Activated T-helper 1 cell treated with anti-CD3 and anti-CD28 coated beads, Interleukin-2, amount 50 U/mL, for 16 hours (primary cell): ENCODE results near the gene COPB2.

Experiments used
- DNase-seq, 2 donors: peaks; one replicate each; pipeline ENCODE4 v3.0.0-alpha.2; 2020; ENCODE audit warnings: low read depth in 1 of 2, low spot score in 1 of 2

COPB2 gene

GRCh38 chr3:139309880-139310279, 79.6 kb downstream of the COPB2 start:
- DNase-seq, result no peak

- DNase-seq, result no peak
These were observed 80.3 kb downstream of the COPB2 start for GRCh38 chr3:139309061-139309591.

- DNase-seq, result no peak
These were observed 80.9 kb downstream of the COPB2 start for GRCh38 chr3:139308560-139308959.

- no peak for DNase-seq
These were observed 81.6 kb downstream of the COPB2 start for GRCh38 chr3:139307601-139308555.
